Measurements from ENCODE around the gene SLA2. TPM values are rescaled to one million over a fixed set of nuclear protein-coding genes. Genes with fewer than 3 reads are reported as not detected.
"Not testable (repeated sequence)": the region's sequence is repeated elsewhere in the genome, so short reads cannot be mapped to it uniquely, and the experiment has no call there.

SLA2 gene
- 10 to 100 TPM; 13.6 to 18.9 TPM for total RNA-seq

GRCh38 chr20:36645998-36646397 lies at the start of gene SLA2:
Gene SLA2 (minus strand): TSS chr20:36646196. CDS start chr20:36641335, 4,861 bp downstream.
- no peaks in the 10 kb centered on the region for H3K9me3 Mint-ChIP-seq
- peak; percentile 82 to 91 for ATAC-seq
- H3K27ac Mint-ChIP-seq: peak within 1 kb of the TSS; percentile 88 to 99
- peaks cover 42% of the 10 kb centered on the region in 2 donors for H3K4me1 Mint-ChIP-seq (ENCODE audit: low read depth in 2 of 2)
- H3K4me3 Mint-ChIP-seq: peak within 1 kb of the TSS; percentile 92
- H3K27me3 Mint-ChIP-seq: no peaks in the 10 kb centered on the region
- DNase-seq (ENCODE audit: low spot score): peak; percentile 82
- H3K36me3 Mint-ChIP-seq: no peaks in the 10 kb centered on the region

GRCh38 chr20:36695467-36695866 lies 49.5 kb upstream of the SLA2 start:
- DNase-seq (ENCODE audit: low spot score); H3K4me1 Mint-ChIP-seq (ENCODE audit: low read depth in 2 of 2); H3K4me3 Mint-ChIP-seq; H3K27ac Mint-ChIP-seq; H3K36me3 Mint-ChIP-seq; H3K9me3 Mint-ChIP-seq; ATAC-seq; H3K27me3 Mint-ChIP-seq: not testable (repeated sequence)

GRCh38 chr20:36688630-36689029 lies 42.6 kb upstream of the SLA2 start:
- Mint-ChIP-seq H3K27ac (no peak overlapping the region), H3K27me3 (no peaks in the 10 kb centered on the region), H3K36me3 (no peaks in the 10 kb centered on the region), H3K4me3 (no peak overlapping the region), H3K4me1 (ENCODE audit: low read depth in 2 of 2) (no peaks in the 10 kb centered on the region), H3K9me3 (no peaks in the 10 kb centered on the region)
- ATAC-seq: no peak
- DNase-seq (ENCODE audit: low spot score): no peak

GRCh38 chr20:36687850-36688249 lies 41.9 kb upstream of the SLA2 start:
- Mint-ChIP-seq H3K27me3 (no peaks in the 10 kb centered on the region), H3K4me3 (no peak overlapping the region), H3K27ac (no peak overlapping the region), H3K4me1 (ENCODE audit: low read depth in 2 of 2) (no peaks in the 10 kb centered on the region), H3K36me3 (no peaks in the 10 kb centered on the region), H3K9me3 (no peaks in the 10 kb centered on the region)
- ATAC-seq: no peak
- DNase-seq (ENCODE audit: low spot score): no peak

DNA sequence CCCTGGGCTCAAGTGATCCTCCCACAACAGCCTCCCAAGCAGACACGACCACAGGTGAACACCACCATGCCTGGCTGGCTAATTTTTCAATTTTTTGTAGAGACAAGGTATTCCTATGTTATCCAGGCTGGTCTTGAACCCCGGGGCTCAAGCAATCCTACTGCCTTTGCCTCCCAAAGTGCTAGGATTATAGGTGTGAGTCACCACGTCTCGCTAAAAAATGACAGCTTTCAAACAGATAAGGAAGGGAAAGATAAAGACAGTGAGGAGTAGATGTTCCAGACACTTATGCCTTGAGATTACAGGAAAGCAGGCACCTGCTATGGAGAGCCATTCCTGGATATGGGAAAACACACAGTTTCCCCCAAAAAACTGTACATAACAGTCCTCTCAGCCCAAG lies 40.9 kb upstream of the SLA2 start:
- H3K4me3 Mint-ChIP-seq: no peak overlapping the region

DNA sequence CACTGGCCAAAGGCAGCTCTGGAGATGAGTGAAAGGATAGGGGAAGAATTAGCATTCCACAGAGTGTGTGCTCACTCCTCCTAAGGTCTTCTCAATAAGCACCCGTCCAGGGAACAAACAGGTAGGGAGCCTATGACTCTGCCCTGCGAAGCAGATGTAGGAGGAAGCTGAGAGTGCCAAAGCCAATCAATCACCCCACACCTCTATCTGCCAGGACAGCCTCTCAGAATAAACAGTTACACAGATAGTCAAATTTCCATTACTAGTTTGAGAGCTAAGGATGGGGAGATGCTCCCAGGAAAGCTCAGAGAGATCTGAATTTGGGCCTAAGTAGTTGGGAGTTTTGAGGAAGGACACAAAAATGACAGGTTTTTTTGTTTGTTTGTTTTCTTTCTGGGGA lies 40.5 kb upstream of the SLA2 start:
- Mint-ChIP-seq H3K4me3 (no peak overlapping the region), H3K4me1 (ENCODE audit: low read depth in 2 of 2) (no peaks in the 10 kb centered on the region), H3K9me3 (no peaks in the 10 kb centered on the region), H3K27me3 (no peaks in the 10 kb centered on the region), H3K36me3 (peaks cover 4% of the 10 kb centered on the region), H3K27ac (no peak overlapping the region)
- ATAC-seq: no peak
- DNase-seq (ENCODE audit: low spot score): no peak

More for the DNA sequence above, 40.9 kb upstream of the SLA2 start:
- Mint-ChIP-seq H3K9me3 (no peaks in the 10 kb centered on the region), H3K36me3 (peaks cover 4% of the 10 kb centered on the region), H3K4me1 (ENCODE audit: low read depth in 2 of 2) (no peaks in the 10 kb centered on the region), H3K27ac (no peak overlapping the region), H3K27me3 (no peaks in the 10 kb centered on the region)
- ATAC-seq (no peak), DNase-seq (ENCODE audit: low spot score) (no peak)

GRCh38 chr20:36684747-36685146 lies 38.8 kb upstream of the SLA2 start:
- ATAC-seq: no peak
- Mint-ChIP-seq H3K27me3 (no peaks in the 10 kb centered on the region), H3K36me3 (peaks cover 4% of the 10 kb centered on the region), H3K27ac (no peak overlapping the region), H3K4me1 (ENCODE audit: low read depth in 2 of 2) (no peaks in the 10 kb centered on the region), H3K9me3 (no peaks in the 10 kb centered on the region), H3K4me3 (no peak overlapping the region)
- no peak for DNase-seq (ENCODE audit: low spot score)

- Mint-ChIP-seq H3K27ac (no peak overlapping the region), H3K4me1 (ENCODE audit: low read depth in 2 of 2) (no peaks in the 10 kb centered on the region), H3K9me3 (no peaks in the 10 kb centered on the region), H3K4me3 (no peak overlapping the region), H3K36me3 (peaks cover 4% of the 10 kb centered on the region), H3K27me3 (no peaks in the 10 kb centered on the region)
- ATAC-seq (no peak), DNase-seq (ENCODE audit: low spot score) (no peak)
Observed at GRCh38 chr20:36682311-36682710, 36.3 kb upstream of the SLA2 start.

DNA sequence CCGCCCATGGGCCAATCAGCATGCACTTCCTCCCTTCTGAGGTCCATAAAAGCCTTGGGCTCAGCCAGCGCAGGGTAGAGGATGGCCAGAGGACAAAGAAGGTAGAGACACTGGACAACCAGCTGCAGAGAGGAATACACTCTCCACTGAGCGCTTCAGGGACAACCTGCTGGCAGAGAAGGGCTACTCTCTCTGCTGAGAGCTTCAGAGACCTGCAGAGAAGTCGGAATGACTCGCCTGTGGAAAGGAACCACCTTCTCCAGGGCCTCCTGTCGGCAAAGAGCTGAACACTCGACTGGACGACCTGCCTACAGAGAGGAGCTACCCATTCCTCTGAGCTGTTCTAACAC lies 31.4 kb upstream of the SLA2 start:
- H3K4me3 Mint-ChIP-seq: no peak overlapping the region

GRCh38 chr20:36676701-36677421 lies 30.9 kb upstream of the SLA2 start:
- no peaks in the 10 kb centered on the region for H3K27me3 Mint-ChIP-seq
- H3K4me3 Mint-ChIP-seq: no peak overlapping the region
- H3K9me3 Mint-ChIP-seq: no peaks in the 10 kb centered on the region
- DNase-seq (ENCODE audit: low spot score): no peak
- H3K27ac Mint-ChIP-seq: no peak overlapping the region
- H3K4me1 Mint-ChIP-seq (ENCODE audit: low read depth in 2 of 2): no peaks in the 10 kb centered on the region
- ATAC-seq: no peak
- no peaks in the 10 kb centered on the region for H3K36me3 Mint-ChIP-seq

More for the DNA sequence above, 31.4 kb upstream of the SLA2 start:
- Mint-ChIP-seq H3K27ac (no peak overlapping the region), H3K9me3 (no peaks in the 10 kb centered on the region), H3K36me3 (peaks cover 4% of the 10 kb centered on the region), H3K4me1 (ENCODE audit: low read depth in 2 of 2) (no peaks in the 10 kb centered on the region), H3K27me3 (no peaks in the 10 kb centered on the region)
- ATAC-seq (no peak), DNase-seq (ENCODE audit: low spot score) (no peak)

- not testable (repeated sequence) for H3K9me3 Mint-ChIP-seq; H3K36me3 Mint-ChIP-seq; DNase-seq (ENCODE audit: low spot score); H3K4me3 Mint-ChIP-seq; H3K27ac Mint-ChIP-seq; ATAC-seq; H3K27me3 Mint-ChIP-seq; H3K4me1 Mint-ChIP-seq (ENCODE audit: low read depth in 2 of 2)
Observed at GRCh38 chr20:36675545-36675944, 29.5 kb upstream of the SLA2 start.

- Mint-ChIP-seq H3K9me3 (no peaks in the 10 kb centered on the region), H3K36me3 (no peaks in the 10 kb centered on the region), H3K4me3 (no peak overlapping the region), H3K27me3 (no peaks in the 10 kb centered on the region), H3K27ac (no peak overlapping the region), H3K4me1 (ENCODE audit: low read depth in 2 of 2) (no peaks in the 10 kb centered on the region)
- no peak for ATAC-seq
- DNase-seq (ENCODE audit: low spot score): no peak
Observed at GRCh38 chr20:36672991-36673390, 27.0 kb upstream of the SLA2 start.

GRCh38 chr20:36670665-36671357 lies 24.8 kb upstream of the SLA2 start:
- no peaks in the 10 kb centered on the region for H3K27me3 Mint-ChIP-seq
- no peak for ATAC-seq
- H3K9me3 Mint-ChIP-seq: no peaks in the 10 kb centered on the region
- H3K27ac Mint-ChIP-seq: no peak overlapping the region
- H3K4me1 Mint-ChIP-seq (ENCODE audit: low read depth in 2 of 2): no peaks in the 10 kb centered on the region
- no peak for DNase-seq (ENCODE audit: low spot score)
- H3K36me3 Mint-ChIP-seq: no peaks in the 10 kb centered on the region
- H3K4me3 Mint-ChIP-seq: no peak overlapping the region

DNA sequence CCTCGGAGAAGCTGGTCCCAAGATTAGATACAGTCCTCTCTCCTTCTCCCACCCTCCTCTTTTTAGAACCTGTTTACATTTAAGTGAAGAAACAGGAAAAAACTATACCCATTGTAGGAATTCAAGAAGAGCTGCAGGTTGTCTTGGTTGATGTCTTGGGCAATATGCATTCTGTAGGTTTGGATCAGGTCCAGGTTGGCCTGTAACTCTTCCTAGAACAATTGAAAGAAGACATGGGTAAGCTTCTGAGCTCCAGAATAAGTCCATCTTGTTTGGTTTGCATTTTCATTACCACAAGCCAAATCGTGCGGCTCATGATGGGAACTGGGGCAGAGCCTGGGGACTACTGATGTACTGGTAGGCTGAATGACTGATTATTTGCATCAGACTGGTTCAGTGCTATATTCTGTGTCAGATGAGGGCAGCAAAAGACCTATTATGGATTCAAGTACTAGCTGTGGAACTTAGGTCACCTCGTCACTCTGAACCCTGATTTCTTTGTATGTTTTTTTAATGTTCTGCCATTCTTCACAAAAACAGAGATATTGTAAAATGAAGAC lies 20.3 kb upstream of the SLA2 start:
- Mint-ChIP-seq H3K4me1 (ENCODE audit: low read depth in 2 of 2) (no peaks in the 10 kb centered on the region), H3K27ac (no peak overlapping the region), H3K4me3 (no peak overlapping the region), H3K36me3 (no peaks in the 10 kb centered on the region), H3K27me3 (no peaks in the 10 kb centered on the region), H3K9me3 (no peaks in the 10 kb centered on the region)
- ATAC-seq (no peak), DNase-seq (ENCODE audit: low spot score) (no peak)

Measured in natural killer cell treated with Interleukin-12 subunit alpha and Interleukin-12 subunit beta and Interleukin-15 and Interleukin-18, amount 100 ng/mL, for 72 hours (primary cell).